PC-9 (cell line): Measurements from ENCODE around the gene MKRN2OS.

ENCODE experiments used
- CTCF ChIP-seq: fragments of 200-600 bp; sonication (generic); conservative IDR thresholded peaks from 2 replicates; pipeline ENCODE4 v1.6.1; 2017; ENCODE audit warnings: mixed run types, antibody characterized with exemption, mild to moderate bottlenecking, moderate library complexity
- EZH2 ChIP-seq: fragments of 200-600 bp; sonication (generic); IDR thresholded peaks from 2 replicates; pipeline ENCODE4 v1.8.0; 2017; ENCODE audit warnings: antibody characterized with exemption, low read depth

GRCh38 chr3:12583280-12583679 is 38.0 kb upstream of the MKRN2OS start:
- no peak for TF ChIP-seq CTCF
- no peak for TF ChIP-seq EZH2
